Fibroblast of the aortic adventitia (primary cell): ENCODE measurements around the gene GOPC. TPM values are rescaled to one million over a fixed set of nuclear protein-coding genes. Genes with fewer than 3 reads are reported as not detected.

ENCODE experiments used
- DNase-seq: peaks from one replicate; pipeline ENCODE4 v3.0.0-alpha.2; 2010; ENCODE audit warnings: low read depth
- H3K4me3 ChIP-seq: 2 replicates; pipeline ENCODE4 v1.5.1; 2011; ENCODE audit warnings: low read depth, mild to moderate bottlenecking, control low read depth, low read length, moderate library complexity
- total RNA-seq: library from RNA; depleted of rRNA; stranded (reverse); fragments of >200 nt; gene quantifications from 2 replicates; pipeline ENCODE4 v1.2.3, GENCODE V29; 2012; ENCODE audit warnings: low replicate concordance
- TF ChIP-seq, protein P1 (sequence below): IDR thresholded peaks from 2 replicates; pipeline ENCODE4 v1.5.1; 2011; ENCODE audit warnings: mild to moderate bottlenecking, low read length, control low read depth, inconsistent platforms; ENCODE audit not compliant: insufficient read depth

The GOPC gene
- total RNA-seq, 1 donor, result 37.3 TPM

DNA sequence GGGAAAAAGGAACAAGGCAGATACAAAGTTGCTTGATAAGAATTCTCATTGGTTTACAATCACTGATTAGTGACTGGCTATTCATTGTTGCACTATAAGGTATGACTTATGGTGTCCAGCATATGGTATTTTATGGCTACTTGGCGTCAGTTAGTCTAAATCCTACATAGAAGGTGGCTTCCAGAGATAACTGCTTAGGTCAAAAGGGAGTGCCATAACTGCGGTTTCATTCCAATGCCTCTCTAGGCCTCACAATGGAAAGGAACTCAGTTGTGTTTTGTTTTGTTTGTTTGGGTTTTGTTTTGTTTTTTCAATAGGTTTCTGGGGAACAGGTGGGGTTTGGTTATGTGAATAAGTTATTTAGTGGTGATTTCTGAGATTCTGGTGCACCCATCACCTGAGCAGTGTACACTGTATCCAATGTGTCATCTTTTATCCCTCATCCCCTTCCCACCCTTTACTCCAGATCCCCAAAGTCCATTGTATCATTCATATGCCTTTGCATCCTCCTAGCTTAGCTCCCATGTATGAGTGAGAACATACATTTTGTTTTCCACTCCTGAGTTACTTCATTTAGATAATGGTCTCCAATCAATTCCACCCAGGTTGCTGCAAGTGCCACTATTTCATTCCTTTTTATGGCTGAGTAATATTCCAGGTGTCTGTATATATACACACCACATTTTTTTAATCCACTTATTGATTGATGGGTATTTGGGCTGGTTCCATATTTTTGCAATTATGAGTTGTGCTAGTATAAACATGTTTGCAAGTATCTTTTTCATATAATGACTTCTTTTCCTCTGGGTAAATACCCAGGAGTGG lies 7.0 kb downstream of the GOPC start:
- no peak overlapping the region for H3K4me3 ChIP-seq
- DNase-seq, result no peak
- TF ChIP-seq, protein P1, sequence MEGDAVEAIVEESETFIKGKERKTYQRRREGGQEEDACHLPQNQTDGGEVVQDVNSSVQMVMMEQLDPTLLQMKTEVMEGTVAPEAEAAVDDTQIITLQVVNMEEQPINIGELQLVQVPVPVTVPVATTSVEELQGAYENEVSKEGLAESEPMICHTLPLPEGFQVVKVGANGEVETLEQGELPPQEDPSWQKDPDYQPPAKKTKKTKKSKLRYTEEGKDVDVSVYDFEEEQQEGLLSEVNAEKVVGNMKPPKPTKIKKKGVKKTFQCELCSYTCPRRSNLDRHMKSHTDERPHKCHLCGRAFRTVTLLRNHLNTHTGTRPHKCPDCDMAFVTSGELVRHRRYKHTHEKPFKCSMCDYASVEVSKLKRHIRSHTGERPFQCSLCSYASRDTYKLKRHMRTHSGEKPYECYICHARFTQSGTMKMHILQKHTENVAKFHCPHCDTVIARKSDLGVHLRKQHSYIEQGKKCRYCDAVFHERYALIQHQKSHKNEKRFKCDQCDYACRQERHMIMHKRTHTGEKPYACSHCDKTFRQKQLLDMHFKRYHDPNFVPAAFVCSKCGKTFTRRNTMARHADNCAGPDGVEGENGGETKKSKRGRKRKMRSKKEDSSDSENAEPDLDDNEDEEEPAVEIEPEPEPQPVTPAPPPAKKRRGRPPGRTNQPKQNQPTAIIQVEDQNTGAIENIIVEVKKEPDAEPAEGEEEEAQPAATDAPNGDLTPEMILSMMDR, result no peak

DNA sequence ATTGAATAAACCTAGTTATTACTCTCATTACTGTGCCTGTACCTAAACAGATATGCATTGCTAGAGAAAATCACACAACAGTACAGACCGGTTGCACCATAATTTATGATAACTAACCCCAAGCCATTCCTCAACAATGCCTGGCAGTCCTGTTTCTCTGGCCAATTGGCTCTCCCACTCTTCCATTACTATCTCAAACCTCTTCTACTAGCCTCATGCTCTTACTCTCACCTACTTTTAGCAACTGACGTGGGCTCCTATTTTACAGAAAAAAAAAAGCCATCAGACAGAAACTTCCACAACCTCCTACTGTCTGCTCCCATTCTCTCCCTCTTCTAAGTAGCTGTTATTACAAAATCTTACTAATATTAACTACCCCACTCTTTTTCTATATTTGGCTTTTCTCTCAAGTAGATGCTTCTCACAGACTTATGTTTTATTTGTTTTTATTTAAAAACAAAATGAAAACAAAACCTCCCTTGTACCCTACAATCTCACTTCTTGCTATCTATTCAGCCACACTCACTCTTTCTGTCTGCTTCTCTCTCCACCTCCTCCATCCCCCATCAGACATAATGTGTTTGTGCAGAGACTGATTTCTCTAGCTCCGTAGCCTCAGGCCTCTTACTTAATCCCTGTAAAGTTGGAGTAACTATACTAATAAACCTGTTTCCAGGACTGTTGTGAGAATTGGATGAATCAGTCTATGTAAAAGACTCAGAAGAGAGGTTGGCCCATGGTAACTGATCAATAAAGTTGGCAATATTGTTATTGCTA lies 9.1 kb downstream of the GOPC start:
- no peak overlapping the region for H3K4me3 ChIP-seq
- no peak for DNase-seq
- TF ChIP-seq, protein P1, result no peak

- no peak overlapping the region for H3K4me3 ChIP-seq
- TF ChIP-seq, protein P1, result no peak
- peak; percentile 2 for DNase-seq
Observed at GRCh38 chr6:117591405-117591804, 10.9 kb downstream of the GOPC start.

- TF ChIP-seq, protein P1, result no peak
- H3K4me3 ChIP-seq, result no peak overlapping the region
- no peak for DNase-seq
Observed at GRCh38 chr6:117590447-117590846, 11.9 kb downstream of the GOPC start.

GRCh38 chr6:117585647-117586046 lies 16.7 kb downstream of the GOPC start:
- no peak overlapping the region for H3K4me3 ChIP-seq
- TF ChIP-seq, protein P1, result no peak
- DNase-seq, result no peak

DNA sequence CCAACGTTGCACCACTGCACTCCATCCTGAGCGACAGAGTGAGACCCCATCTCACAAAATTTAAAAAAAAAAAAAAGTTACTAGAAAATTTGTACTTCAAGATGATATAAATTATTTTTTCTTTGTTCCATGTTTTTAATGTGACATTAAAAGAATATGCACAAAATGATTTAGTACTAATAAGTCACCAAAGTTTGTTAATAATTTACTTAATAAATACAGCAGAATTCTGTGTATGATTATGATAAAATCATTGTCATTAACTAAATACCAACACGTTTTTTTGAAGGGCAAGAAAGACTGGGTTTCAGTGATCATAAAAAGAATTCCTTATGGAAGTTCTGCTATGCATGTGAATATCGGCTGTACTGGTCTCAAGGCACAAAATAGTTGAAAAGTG lies 28.1 kb downstream of the GOPC start:
- H3K4me3 ChIP-seq, result no peak overlapping the region
- DNase-seq, result no peak
- TF ChIP-seq, protein P1, result no peak
